ENCODE results near the gene RGS16. TPM values are rescaled to one million over a fixed set of nuclear protein-coding genes. Genes with fewer than 3 reads are reported as not detected.

RGS16 gene
- total RNA-seq, 1 experiment from 2014 or later, result 0.40 TPM

- H3K27ac ChIP-seq (ENCODE audit: low read length), result no peak overlapping the region
- H3K4me2 ChIP-seq (ENCODE audit: low read length), result peak overlapping the region; percentile 86
- H3F3A ChIP-seq (ENCODE audit: low read length, unreplicated experiment), result no peaks in the 10 kb centered on the region
- peak overlapping the region; percentile 53; the same call in 1 of the 2 replicates for H3K9ac ChIP-seq (ENCODE audit: low read length)
- CTCF ChIA-PET, result no interaction called here
- no peaks in the 10 kb centered on the region for H3K9me2 ChIP-seq (replicated peaks; ENCODE audit: low read length)
- BruUV-seq (replicated peaks), result no TSS peak
- ATAC-seq (no peak), DNase-seq (no peak)
- no peaks in the 10 kb centered on the region for H3K79me2 ChIP-seq (ENCODE audit: low read length)
- POLR2A ChIA-PET (ENCODE audit: unreplicated experiment), result no interaction called here
- 0 out of 2 replicates have a peak, but pooled peaks cover 5% of the 10 kb centered on the region for H3K4me1 ChIP-seq (ENCODE audit: insufficient read depth, low read length)
- H2AFZ ChIP-seq (ENCODE audit: low read length), result peak overlapping the region; percentile 98
- no peak for TF ChIP-seq EZH2 (IDR thresholded peaks at IDR 0.05; ENCODE audit: low read length, unreplicated experiment)
- no peaks in the 10 kb centered on the region for H3K27me3 ChIP-seq (ENCODE audit: low read length)
- H3K4me3 ChIP-seq (ENCODE audit: low read length), result peak overlapping the region; percentile 85
- no peaks in the 10 kb centered on the region for H3K36me3 ChIP-seq (ENCODE audit: low read depth, low read length)
- H4K20me1 ChIP-seq (ENCODE audit: low read length), result no peaks in the 10 kb centered on the region
- intact Hi-C loops (cut with micrococcal nuclease), result no loop called here
- no peaks in the 10 kb centered on the region for H3K9me3 ChIP-seq (ENCODE audit: low read length)
Measured at GRCh38 chr1:182587666-182588499, 16.3 kb downstream of the RGS16 start.

- H3K79me2 ChIP-seq (ENCODE audit: low read length), result no peaks in the 10 kb centered on the region
- ChIA-PET POLR2A (ENCODE audit: unreplicated experiment) (interaction anchor here (0.6 kb wide), 1 partner anchor 614 kb away, joined by 3 read pairs; no protein-coding TSS in a partner anchor), CTCF (no interaction called here)
- no peaks in the 10 kb centered on the region for H3K9me3 ChIP-seq (ENCODE audit: low read length)
- 0 out of 2 replicates have a peak, but pooled peaks cover 5% of the 10 kb centered on the region for H3K4me1 ChIP-seq (ENCODE audit: insufficient read depth, low read length)
- no peak overlapping the region for H3K4me3 ChIP-seq (ENCODE audit: low read length)
- no peak overlapping the region for H2AFZ ChIP-seq (ENCODE audit: low read length)
- H3K36me3 ChIP-seq (ENCODE audit: low read depth, low read length), result no peaks in the 10 kb centered on the region
- no TSS peak for BruUV-seq (replicated peaks)
- H3K27me3 ChIP-seq (ENCODE audit: low read length), result no peaks in the 10 kb centered on the region
- no peak for TF ChIP-seq EZH2phosphoT487 (IDR thresholded peaks at IDR 0.05; ENCODE audit: borderline replicate concordance, low read length)
- no peak for TF ChIP-seq EZH2 (IDR thresholded peaks at IDR 0.05; ENCODE audit: low read length, unreplicated experiment)
- TF ChIP-seq CTCF (conservative IDR thresholded peaks at IDR 0.05; ENCODE audit: low read depth, low read length), result no peak
- intact Hi-C loops (cut with micrococcal nuclease), result no loop called here
- ATAC-seq, result no peak
- H3K9ac ChIP-seq (ENCODE audit: low read length), result no peak overlapping the region
- no peaks in the 10 kb centered on the region for H3K9me2 ChIP-seq (replicated peaks; ENCODE audit: low read length)
- no peak overlapping the region for H3K4me2 ChIP-seq (ENCODE audit: low read length)
- H3K27ac ChIP-seq (ENCODE audit: low read length), result no peak overlapping the region
- H4K20me1 ChIP-seq (ENCODE audit: low read length), result no peaks in the 10 kb centered on the region
- H3F3A ChIP-seq (ENCODE audit: low read length, unreplicated experiment), result no peaks in the 10 kb centered on the region
- DNase-seq, result no peak
Measured at GRCh38 chr1:182587093-182587492, 17.1 kb downstream of the RGS16 start.

- TF ChIP-seq EZH2phosphoT487 (IDR thresholded peaks at IDR 0.05; ENCODE audit: borderline replicate concordance, low read length) (no peak), EZH2 (IDR thresholded peaks at IDR 0.05; ENCODE audit: low read length, unreplicated experiment) (no peak), CTCF (conservative IDR thresholded peaks at IDR 0.05; ENCODE audit: low read depth, low read length) (no peak)
- Histone ChIP-seq H3K4me2 (ENCODE audit: low read length) (no peak overlapping the region), H3K4me3 (ENCODE audit: low read length) (no peak overlapping the region), H3K9me2 (replicated peaks; ENCODE audit: low read length) (no peaks in the 10 kb centered on the region), H3K27me3 (ENCODE audit: low read length) (no peaks in the 10 kb centered on the region), H3K9me3 (ENCODE audit: low read length) (no peaks in the 10 kb centered on the region), H3K79me2 (ENCODE audit: low read length) (no peaks in the 10 kb centered on the region), H3K36me3 (ENCODE audit: low read depth, low read length) (no peaks in the 10 kb centered on the region), H3K27ac (ENCODE audit: low read length) (no peak overlapping the region), H3F3A (ENCODE audit: low read length, unreplicated experiment) (no peaks in the 10 kb centered on the region), H3K4me1 (ENCODE audit: insufficient read depth, low read length) (0 out of 2 replicates have a peak, but pooled peaks cover 5% of the 10 kb centered on the region), H4K20me1 (ENCODE audit: low read length) (no peaks in the 10 kb centered on the region), H2AFZ (ENCODE audit: low read length) (no peak overlapping the region), H3K9ac (ENCODE audit: low read length) (no peak overlapping the region)
- DNase-seq, result no peak
- ChIA-PET POLR2A (ENCODE audit: unreplicated experiment) (no interaction called here), CTCF (no interaction called here)
- ATAC-seq, result no peak
- intact Hi-C loops (cut with micrococcal nuclease), result no loop called here
- no TSS peak for BruUV-seq (replicated peaks)
Measured at GRCh38 chr1:182586380-182586779, 17.8 kb downstream of the RGS16 start.

Data from PC-3 (cell line).